H9 (cell line): Measurements from ENCODE around the gene WRAP53. TPM values are rescaled to one million over a fixed set of nuclear protein-coding genes. Genes with fewer than 3 reads are reported as not detected.
"Not testable (repeated sequence)": the region's sequence is repeated elsewhere in the genome, so short reads cannot be mapped to it uniquely, and the experiment has no call there.

Experiments
- DNase-seq: peaks from one replicate; pipeline ENCODE4 v3.0.0-alpha.2; 2017
- H2AFZ ChIP-seq: one replicate; pipeline ENCODE4 v1.6.1; 2013; ENCODE audit warnings: mild to moderate bottlenecking, low read length, control low read depth, moderate library complexity
- H2AK5ac ChIP-seq: 2 replicates; pipeline ENCODE4 v1.6.1; 2013; ENCODE audit warnings: low read length, control low read depth, mixed read lengths; ENCODE audit not compliant: insufficient read length
- H2BK120ac ChIP-seq: one replicate; pipeline ENCODE4 v1.6.1; 2013; ENCODE audit warnings: low read depth, mild to moderate bottlenecking, low read length, control low read depth, inconsistent platforms; ENCODE audit not compliant: poor library complexity, severe bottlenecking
- H2BK12ac ChIP-seq: 2 replicates; pipeline ENCODE4 v1.6.1; 2013; ENCODE audit warnings: low read length, control low read depth, mixed read lengths, low read depth; ENCODE audit not compliant: insufficient read length
- H2BK15ac ChIP-seq: 2 replicates; pipeline ENCODE4 v1.6.1; 2013; ENCODE audit warnings: low read depth, low read length, control low read depth
- H2BK20ac ChIP-seq: one replicate; pipeline ENCODE4 v1.6.1; 2013; ENCODE audit warnings: low read depth, mild to moderate bottlenecking, low read length, control low read depth, inconsistent platforms; ENCODE audit not compliant: poor library complexity, severe bottlenecking
- H2BK5ac ChIP-seq: 2 replicates; pipeline ENCODE4 v1.6.1; 2013; ENCODE audit warnings: low read length, control low read depth, mixed read lengths; ENCODE audit not compliant: insufficient read length
- H3K14ac ChIP-seq: 2 replicates; pipeline ENCODE4 v1.6.1; 2013; ENCODE audit warnings: low read length, control low read depth; ENCODE audit not compliant: insufficient read depth
- H3K18ac ChIP-seq: 2 replicates; pipeline ENCODE4 v1.6.1; 2013; ENCODE audit warnings: low read depth, mild to moderate bottlenecking, mixed read lengths, low read length, control low read depth; ENCODE audit not compliant: insufficient read length
- H3K23ac ChIP-seq: 2 replicates; pipeline ENCODE4 v1.6.1; 2013; ENCODE audit warnings: low read length, control low read depth, mixed read lengths, low read depth; ENCODE audit not compliant: insufficient read length
- H3K23me2 ChIP-seq: 2 replicates; pipeline ENCODE4 v1.6.1; 2013; ENCODE audit warnings: low read depth, mild to moderate bottlenecking, mixed read lengths, low read length, control low read depth; ENCODE audit not compliant: insufficient read length, poor library complexity, severe bottlenecking
- H3K27ac ChIP-seq: 2 replicates; pipeline ENCODE4 v1.5.1; 2013; ENCODE audit warnings: low read length, control low read depth, mixed read lengths, low read depth; ENCODE audit not compliant: insufficient read length
- H3K27me3 ChIP-seq: 2 replicates; pipeline ENCODE4 v1.6.1; 2013; ENCODE audit warnings: low read length, control low read depth, inconsistent platforms; ENCODE audit not compliant: insufficient read depth
- H3K4ac ChIP-seq: 2 replicates; pipeline ENCODE4 v1.6.1; 2013; ENCODE audit warnings: low read depth, mild to moderate bottlenecking, control low read depth, inconsistent platforms, low read length, moderate library complexity
- H3K4me1 ChIP-seq: 2 replicates; pipeline ENCODE4 v1.6.1; 2013; ENCODE audit warnings: low read length, control low read depth, inconsistent platforms; ENCODE audit not compliant: insufficient read depth
- H3K4me2 ChIP-seq: 2 replicates; pipeline ENCODE4 v1.6.1; 2013; ENCODE audit warnings: low read length, control low read depth, mixed read lengths; ENCODE audit not compliant: insufficient read length, insufficient read depth
- H3K56ac ChIP-seq: 2 replicates; pipeline ENCODE4 v1.6.1; 2013; ENCODE audit warnings: low read depth, mild to moderate bottlenecking, mixed read lengths, low read length, control low read depth; ENCODE audit not compliant: insufficient read length
- H3K79me1 ChIP-seq: 2 replicates; pipeline ENCODE4 v1.6.1; 2013; ENCODE audit warnings: low read depth, mild to moderate bottlenecking, moderate library complexity, low read length, control low read depth, inconsistent platforms; ENCODE audit not compliant: insufficient read depth, poor library complexity, severe bottlenecking
- H3K79me2 ChIP-seq: 2 replicates; pipeline ENCODE4 v1.6.1; 2013; ENCODE audit warnings: low read length, control low read depth, inconsistent platforms; ENCODE audit not compliant: insufficient read depth
- H3K9ac ChIP-seq: 2 replicates; pipeline ENCODE4 v1.6.1; 2013; ENCODE audit warnings: low read length, control low read depth, mixed read lengths; ENCODE audit not compliant: insufficient read length; ENCODE audit errors: extremely low read depth
- H3K9me3 ChIP-seq: one replicate; pipeline ENCODE4 v1.6.1; 2013; ENCODE audit warnings: low read depth, low read length, inconsistent platforms; ENCODE audit not compliant: control insufficient read depth
- H3T11ph ChIP-seq: one replicate; pipeline ENCODE4 v1.6.1; 2013; ENCODE audit warnings: mild to moderate bottlenecking, low read length, control low read depth, inconsistent platforms
- H4K20me1 ChIP-seq: one replicate; pipeline ENCODE4 v1.6.1; 2013; ENCODE audit not compliant: control insufficient read depth, insufficient read length, insufficient read depth
- H4K5ac ChIP-seq: 2 replicates; pipeline ENCODE4 v1.6.1; 2013; ENCODE audit warnings: low read depth, mild to moderate bottlenecking, mixed read lengths, low read length, control low read depth; ENCODE audit not compliant: insufficient read length
- H4K8ac ChIP-seq: replicated peaks from 2 replicates; pipeline ENCODE4 v1.6.1; 2013; ENCODE audit warnings: low read length, control low read depth, mixed read lengths, low read depth; ENCODE audit not compliant: insufficient read length
- H4K91ac ChIP-seq: 2 replicates; pipeline ENCODE4 v1.6.1; 2013; ENCODE audit warnings: low read depth, mild to moderate bottlenecking, moderate library complexity, mixed read lengths, low read length, control low read depth; ENCODE audit not compliant: insufficient read length
- H3K27ac Mint-ChIP-seq, 3 experiments: 2 replicates in 2 of 3; 3 replicates in 1 of 3; pipeline ENCODE4 v1.8.0; 2020 to 2021; ENCODE audit warnings: mixed read lengths in 3 of 3, mild to moderate bottlenecking in 1 of 3, moderate library complexity in 1 of 3
- H3K27me3 Mint-ChIP-seq: 2 replicates; pipeline ENCODE4 v1.8.0; 2021; ENCODE audit warnings: low read depth, mild to moderate bottlenecking, moderate library complexity, mixed read lengths
- H3K36me3 Mint-ChIP-seq, 3 experiments: 2 replicates in 2 of 3; 3 replicates in 1 of 3; pipeline ENCODE4 v1.8.0; 2020 to 2021; ENCODE audit warnings: low read depth in 3 of 3, mixed read lengths in 3 of 3; ENCODE audit not compliant: insufficient read depth in 1 of 3
- H3K4me1 Mint-ChIP-seq, 2 experiments: 2 replicates each; pipeline ENCODE4 v1.8.0; 2020; ENCODE audit warnings: mixed read lengths in 2 of 2
- H3K4me3 Mint-ChIP-seq, 2 experiments: 2 replicates in 1 of 2; 3 replicates in 1 of 2; pipeline ENCODE4 v1.8.0; 2020 to 2021; ENCODE audit warnings: mild to moderate bottlenecking in 2 of 2, mixed read lengths in 2 of 2, moderate library complexity in 1 of 2
- H3K9me3 Mint-ChIP-seq, 2 experiments: 2 replicates in 1 of 2; 3 replicates in 1 of 2; pipeline ENCODE4 v1.8.0; 2020; ENCODE audit warnings: mild to moderate bottlenecking in 2 of 2, mixed read lengths in 2 of 2, moderate library complexity in 1 of 2
- CTCF ChIP-seq: fragments of 200-600 bp; sonication (generic); conservative IDR thresholded peaks from 3 replicates; pipeline ENCODE4 v1.8.0; 2021; ENCODE audit warnings: antibody characterized with exemption, mild to moderate bottlenecking
- WGBS: extraction: QIAGEN DNeasy Blood & Tissue Kit; methylation state at CpG from one replicate; pipeline ENCODE4 v1.1.7; 2013; ENCODE audit warnings: missing lambda C conversion rate, low lambda C conversion rate, mixed read lengths; ENCODE audit not compliant: insufficient read length; ENCODE audit errors: extremely low coverage; 5-methylcytosine and 5-hydroxymethylcytosine counted together
- total RNA-seq: library from RNA; stranded (reverse); gene quantifications from 2 replicates; pipeline ENCODE4 v1.2.1, GENCODE V29; 2021

WRAP53 gene
- total RNA-seq, 1 experiment from 2014 or later: 27.0 TPM

DNA sequence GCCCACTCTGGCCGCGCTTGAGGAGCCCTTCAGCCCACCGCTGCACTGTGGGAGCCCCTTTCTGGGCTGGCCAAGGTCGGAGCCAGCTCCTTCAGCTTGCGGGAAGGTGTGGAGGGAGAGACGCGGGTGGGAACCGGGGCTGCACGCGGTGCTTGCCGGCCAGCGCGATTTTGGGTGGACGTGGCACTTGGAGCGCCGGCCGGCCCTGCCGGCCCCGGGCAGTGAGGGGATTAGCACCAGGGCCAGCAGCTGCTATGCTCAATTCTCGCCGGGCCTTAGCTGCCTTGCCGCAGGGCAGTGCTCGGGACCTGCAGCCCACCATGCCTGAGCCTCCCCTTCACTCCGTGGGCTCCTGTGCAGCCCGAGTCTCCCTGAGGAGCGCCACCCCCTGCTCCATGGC is 47.5 kb upstream of the WRAP53 start:
- peaks cover 3% of the 10 kb centered on the region for H3K27me3 Mint-ChIP-seq
- Histone ChIP-seq H3K27me3 (no peaks in the 10 kb centered on the region), H2BK5ac (no peak overlapping the region), H3K27ac (no peak overlapping the region), H2BK12ac (no peak overlapping the region), H3K4me2 (no peak overlapping the region), H2AK5ac (no peak overlapping the region), H3K14ac (no peak overlapping the region), H3K23me2 (no peaks in the 10 kb centered on the region), H4K5ac (no peak overlapping the region), H3K9me3 (no peaks in the 10 kb centered on the region), H3K79me2 (no peaks in the 10 kb centered on the region), H3K18ac (no peak overlapping the region), H2BK120ac (no peak overlapping the region), H3K56ac (no peak overlapping the region), H4K8ac (no peak overlapping the region), H2BK15ac (no peak overlapping the region), H3K23ac (no peak overlapping the region), H3K4ac (no peak overlapping the region), H4K20me1 (no peaks in the 10 kb centered on the region), H2AFZ (no peak overlapping the region), H3K79me1 (no peaks in the 10 kb centered on the region), H3K9ac (no peak overlapping the region), H2BK20ac (no peak overlapping the region), H4K91ac (no peak overlapping the region), H3K4me1 (no peaks in the 10 kb centered on the region), H3T11ph (no peak overlapping the region)
- DNase-seq: no peak
- no peaks in the 10 kb centered on the region for H3K36me3 Mint-ChIP-seq
- no peak overlapping the region for H3K27ac Mint-ChIP-seq
- no peak overlapping the region for H3K4me3 Mint-ChIP-seq
- no peak for TF ChIP-seq CTCF
- peaks cover 9% of the 10 kb centered on the region in 2 experiments for H3K4me1 Mint-ChIP-seq
- WGBS: no CpG with 5 or more reads among the region's 26 CpGs
- H3K9me3 Mint-ChIP-seq: no peaks in the 10 kb centered on the region; a peak in 1 of 5 replicates

DNA sequence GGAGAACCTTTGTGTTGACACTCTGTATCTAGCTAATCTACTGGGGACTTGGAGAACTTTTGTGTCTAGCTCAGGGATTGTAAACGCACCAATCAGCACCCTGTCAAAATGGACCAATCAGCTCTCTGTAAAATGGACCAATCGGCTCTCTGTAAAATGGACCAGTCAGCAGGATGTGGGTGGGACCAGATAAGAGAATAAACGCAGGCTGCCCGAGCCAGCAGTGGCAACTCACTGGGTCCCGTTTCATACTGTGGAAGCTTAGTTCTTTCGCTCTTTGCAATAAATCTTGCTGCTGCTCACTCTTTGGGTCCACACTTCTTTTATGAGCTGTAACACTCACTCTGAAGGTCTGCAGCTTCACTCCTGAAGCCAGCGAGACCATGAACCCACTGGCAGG is 46.6 kb upstream of the WRAP53 start:
- not testable (repeated sequence) for H3K4me1 ChIP-seq, H2AFZ ChIP-seq, H3K27me3 ChIP-seq, H3K4ac ChIP-seq, H3K14ac ChIP-seq, H3K27ac Mint-ChIP-seq, H3K4me3 Mint-ChIP-seq, H3K27me3 Mint-ChIP-seq, H4K91ac ChIP-seq, H3K4me2 ChIP-seq, H4K8ac ChIP-seq, H3K23ac ChIP-seq, H3K4me1 Mint-ChIP-seq, H3K23me2 ChIP-seq, DNase-seq, H3K56ac ChIP-seq, H4K5ac ChIP-seq, H3K9me3 Mint-ChIP-seq, H2BK12ac ChIP-seq, H2BK5ac ChIP-seq, H3T11ph ChIP-seq, H3K79me2 ChIP-seq, H3K18ac ChIP-seq, H3K79me1 ChIP-seq, H2BK15ac ChIP-seq, H3K27ac ChIP-seq, H3K9ac ChIP-seq, H3K36me3 Mint-ChIP-seq, H4K20me1 ChIP-seq, H2AK5ac ChIP-seq, H3K9me3 ChIP-seq, H2BK120ac ChIP-seq, H2BK20ac ChIP-seq
- WGBS: no CpG with 5 or more reads among the region's 7 CpGs
